SK-N-SH treated with all-trans-retinoic acid at 6 μM for 48 hours (cell line): ENCODE measurements around the gene ERG.

ENCODE experiments used
- CREB5 ChIP-seq: fragments of 250-450 bp; sonication (Bioruptor Pico); IDR thresholded peaks from 2 replicates; pipeline ENCODE4 v1.5.1; 2020; ENCODE audit warnings: low read depth, mild to moderate bottlenecking, moderate library complexity
- PATZ1 ChIP-seq: fragments of 250-450 bp; sonication (Bioruptor Pico); IDR thresholded peaks from 2 replicates; pipeline ENCODE4 v1.8.0; 2020; ENCODE audit warnings: mild to moderate bottlenecking, moderate library complexity, borderline replicate concordance
- RARB ChIP-seq: fragments of 250-450 bp; sonication (Bioruptor Pico); IDR thresholded peaks from 2 replicates; pipeline ENCODE4 v1.8.0; 2021; ENCODE audit warnings: mild to moderate bottlenecking, moderate library complexity
- SNAI2 ChIP-seq: fragments of 250-450 bp; sonication (Bioruptor Pico); IDR thresholded peaks from 2 replicates; pipeline ENCODE4 v1.5.0; 2020; ENCODE audit warnings: mild to moderate bottlenecking, moderate library complexity
- TCF4 ChIP-seq: fragments of 250-450 bp; sonication (Bioruptor Pico); IDR thresholded peaks from 2 replicates; pipeline ENCODE4 v1.8.0; 2021; ENCODE audit warnings: mild to moderate bottlenecking, moderate library complexity, borderline replicate concordance
- ZC3H10 ChIP-seq: fragments of 250-450 bp; sonication (Bioruptor Pico); IDR thresholded peaks from 2 replicates; pipeline ENCODE4 v1.5.1; 2021; ENCODE audit warnings: mild to moderate bottlenecking, moderate library complexity
- ZFP3 ChIP-seq: fragments of 250-450 bp; sonication (Bioruptor Pico); IDR thresholded peaks from 2 replicates; pipeline ENCODE4 v1.5.0; 2020; ENCODE audit warnings: mild to moderate bottlenecking, moderate library complexity

- TF ChIP-seq PATZ1 (no peak), ZFP3 (CRISPR knock-in tag) (no peak), RARB (no peak), TCF4 (CRISPR knock-in tag) (no peak), ZC3H10 (CRISPR knock-in tag) (no peak), CREB5 (CRISPR knock-in tag) (no peak), SNAI2 (CRISPR knock-in tag) (no peak)
These were observed 145.6 kb downstream of the ERG start for GRCh38 chr21:38352536-38353219.
